Suprapubic skin (tissue), 4 donors: Measurements from ENCODE around the gene CELA2A.

Experiments used
- CTCF ChIP-seq, 2 donors: fragments of 200-600 bp in 1 of 2; fragments of 450-650 bp in 1 of 2; sonication (generic) in 1 of 2; IDR thresholded peaks; one replicate each; pipeline ENCODE4 v1.5.1; 2016 to 2019; ENCODE audit warnings: antibody characterized with exemption in 2 of 2, mild to moderate bottlenecking in 1 of 2, moderate library complexity in 1 of 2
- EP300 ChIP-seq: sonication (generic); formaldehyde crosslinking; IDR thresholded peaks from one replicate; pipeline ENCODE4 v1.6.1; 2017; ENCODE audit warnings: antibody characterized with exemption
- POLR2A ChIP-seq, 2 donors: fragments of 450-650 bp; IDR thresholded peaks; one replicate each; pipeline ENCODE4 v1.6.1; 2017; ENCODE audit warnings: antibody characterized with exemption in 2 of 2, mild to moderate bottlenecking in 2 of 2, moderate library complexity in 2 of 2
- POLR2AphosphoS5 ChIP-seq, 3 donors: sonication (generic); formaldehyde crosslinking; IDR thresholded peaks; one replicate each; pipeline ENCODE4 v1.6.1; 2017; ENCODE audit warnings: antibody characterized with exemption in 3 of 3

- TF ChIP-seq POLR2A (IDR thresholded peaks at IDR 0.05) (no peak), CTCF (IDR thresholded peaks at IDR 0.05) (no peak), EP300 (no peak), POLR2AphosphoS5 (IDR thresholded peaks at IDR 0.05) (no peak)
Measured at GRCh38 chr1:15515022-15515663, 58.6 kb downstream of the CELA2A start.
